K562 (cell line): ENCODE measurements around the gene PRR29. TPM values are rescaled to one million over a fixed set of nuclear protein-coding genes. Genes with fewer than 3 reads are reported as not detected.

Source experiments
- ATAC-seq: fragments of 200-7000 bp; cut with Tn5 transposase; 3 replicates; pipeline ENCODE4 v1.9.1; 2020; ENCODE audit warnings: moderate library complexity
- BruUV-seq: library from RNA; stranded (reverse); fragments of 400-500 nt; replicated peaks from 2 replicates; lab custom pipeline; 2021; lab: Mats Ljungman, UMichigan
- CTCF ChIA-PET: fragments of 300-600 bp; formaldehyde crosslinking; extraction: SDS; loops from one replicate; lab custom pipeline; 2021; ENCODE audit warnings: low intra/inter-chr PET ratio; lab: Yijun Ruan, JAX
- POLR2A ChIA-PET: fragments of 300-600, 350-650 bp; sonication (Branson Sonifier 250); formaldehyde crosslinking; extraction: SDS; loops from one replicate; lab custom pipeline; 2021; ENCODE audit warnings: antibody characterized with exemption, inconsistent platforms; lab: Yijun Ruan, JAX
- DNase-seq, 4 experiments: peaks; one replicate each; pipeline versions ENCODE4 v3.0.0 to v3.0.0-alpha.2; 2011 to 2018; ENCODE audit warnings: low spot score in 3 of 4, mixed read lengths in 3 of 4; ENCODE audit errors: extremely low read depth in 1 of 4
- FAIRE-seq: peaks from 2 replicates; lab custom pipeline; 2011; peaks lifted over from hg19 to GRCh38; lab: Jason Lieb, UNC
- H2AFZ ChIP-seq: 2 replicates; pipeline ENCODE4 v1.6.0; 2011; ENCODE audit warnings: low read depth, low read length, control low read depth, inconsistent platforms
- H3K27ac ChIP-seq: fragments of 200-600 bp; 3 replicates; pipeline ENCODE4 v1.8.0; 2011; ENCODE audit warnings: low read depth, mild to moderate bottlenecking, control low read depth, inconsistent platforms, low read length, moderate library complexity, mixed read lengths; ENCODE audit errors: extremely low read depth
- H3K27me3 ChIP-seq, 2 experiments: fragments of 300-600 bp in 1 of 2; 2 replicates in 1 of 2; 3 replicates in 1 of 2; pipeline versions ENCODE4 v1.6.0 to v1.8.0; 2011; ENCODE audit warnings: inconsistent platforms in 2 of 2, low read length in 2 of 2, mild to moderate bottlenecking in 1 of 2, mixed read lengths in 1 of 2, moderate library complexity in 1 of 2; ENCODE audit not compliant: control insufficient read depth in 2 of 2, insufficient read depth in 2 of 2
- H3K36me3 ChIP-seq: fragments of 300-600 bp; 3 replicates; pipeline ENCODE4 v1.8.0; 2011; ENCODE audit warnings: mild to moderate bottlenecking, low read length, inconsistent platforms; ENCODE audit not compliant: control insufficient read depth, insufficient read depth
- H3K4me1 ChIP-seq, 2 experiments: fragments of 200-600 bp in 1 of 2; replicated peaks in 1 of 2; 2 replicates in 1 of 2; 3 replicates in 1 of 2; pipeline versions ENCODE4 v1.5.1 to v1.8.0; 2011; ENCODE audit warnings: inconsistent platforms in 2 of 2, low read length in 2 of 2, mild to moderate bottlenecking in 1 of 2, mixed read lengths in 1 of 2, moderate library complexity in 1 of 2; ENCODE audit not compliant: control insufficient read depth in 2 of 2, insufficient read depth in 2 of 2
- H3K4me2 ChIP-seq: 2 replicates; pipeline ENCODE4 v1.6.1; 2011; ENCODE audit warnings: low read length, control low read depth, inconsistent platforms, mixed read lengths; ENCODE audit not compliant: insufficient read depth
- H3K4me3 ChIP-seq: fragments of 200-600 bp; sonication (generic), shearing (Covaris generic); 2 replicates; pipeline ENCODE4 v1.5.1; 2016; ENCODE audit warnings: control low read depth, inconsistent platforms
- H3K79me2 ChIP-seq: fragments of 200-600 bp; 3 replicates; pipeline ENCODE4 v1.8.0; 2011; ENCODE audit warnings: low read length, inconsistent platforms; ENCODE audit not compliant: control insufficient read depth, insufficient read depth
- H3K9ac ChIP-seq, 2 experiments: 2 replicates each; pipeline versions ENCODE4 v1.6.0 to v1.6.1; 2011; ENCODE audit warnings: low read depth in 2 of 2, low read length in 2 of 2, control low read depth in 1 of 2, inconsistent platforms in 1 of 2, mild to moderate bottlenecking in 1 of 2, mixed read lengths in 1 of 2; ENCODE audit not compliant: insufficient read depth in 1 of 2
- H3K9me1 ChIP-seq: one replicate; pipeline ENCODE4 v1.6.0; 2011; ENCODE audit warnings: inconsistent platforms, mild to moderate bottlenecking, low read length, moderate library complexity; ENCODE audit not compliant: control insufficient read depth, insufficient read depth
- H3K9me3 ChIP-seq: replicated peaks from 2 replicates; pipeline ENCODE4 v1.5.1; 2011; ENCODE audit warnings: low read depth, low read length, inconsistent platforms; ENCODE audit not compliant: control insufficient read depth, insufficient read depth
- H4K20me1 ChIP-seq: replicated peaks from 2 replicates; pipeline ENCODE4 v1.6.1; 2011; ENCODE audit warnings: low read length, inconsistent platforms, mixed read lengths; ENCODE audit not compliant: control insufficient read depth, insufficient read depth
- NBN ChIP-seq: fragments of 450-650 bp; IDR thresholded peaks from 2 replicates; pipeline ENCODE4 v1.6.1; 2016; ENCODE audit warnings: low read depth, mild to moderate bottlenecking
- NCOR1 ChIP-seq: fragments of 450-650 bp; IDR thresholded peaks from 2 replicates; pipeline ENCODE4 v1.6.1; 2016; ENCODE audit warnings: mild to moderate bottlenecking, moderate library complexity
- ZNF282 ChIP-seq: sonication (generic); formaldehyde crosslinking; IDR thresholded peaks from 2 replicates; pipeline ENCODE4 v1.8.1; 2023; ENCODE audit warnings: missing genetic modification reagents
- WGBS: fragments of 100-300 bp; shearing (Covaris generic); methylation state at CpG from one replicate; pipeline ENCODE4 v1.1.6; 2016; ENCODE audit warnings: low coverage, mixed read lengths; ENCODE audit not compliant: insufficient coverage; ENCODE audit errors: missing lambda C conversion rate; 5-methylcytosine and 5-hydroxymethylcytosine counted together
- in situ Hi-C: fragments of 300-500 bp; cut with MboI; formaldehyde crosslinking; loops from 4 replicates; pipeline ENCODE4 v1.15.0; 2018; ENCODE audit warnings: inconsistent platforms, mixed read lengths
- intact Hi-C: fragments of 100-400 bp; cut with micrococcal nuclease; formaldehyde crosslinking; loops from 2 replicates; pipeline ENCODE4 v1.14.2; 2022
- polyA plus RNA-seq, 8 experiments: library from polyadenylated mRNA; depleted of rRNA in 4 of 8; stranded (reverse) in 5 of 8; unstranded in 3 of 8; fragments of >200 nt; fragmentation: Nextera tagmentation in 2 of 8; fragmentation: Illumina TruSeq in 1 of 8; extraction: Ambion mirVana in 2 of 8; extraction: Trizol in 1 of 8; gene quantifications; 2 replicates each; pipeline versions ENCODE4 v1.2.1 to v1.2.3, GENCODE V29; 2011 to 2014; ENCODE audit warnings: inconsistent platforms in 1 of 8, missing spikeins in 1 of 8
- total RNA-seq, 7 experiments: library from RNA; depleted of rRNA in 6 of 7; stranded (reverse); fragments of >200 nt in 6 of 7; fragmentation: Illumina TruSeq in 2 of 7; extraction: Trizol in 2 of 7; gene quantifications; 2 replicates each; pipeline versions ENCODE4 v1.2.1 to v1.2.3, GENCODE V29; 2011 to 2021; ENCODE audit warnings: low replicate concordance in 1 of 7
- TF ChIP-seq, protein P1 (sequence below): sonication (generic); formaldehyde crosslinking; IDR thresholded peaks from 2 replicates; pipeline ENCODE4 v1.8.0; 2022; ENCODE audit warnings: mild to moderate bottlenecking, missing genetic modification reagents, borderline replicate concordance
- TF ChIP-seq, protein P2 (sequence below): fragments of 450-650 bp; IDR thresholded peaks from 2 replicates; pipeline ENCODE4 v1.6.1; 2016; ENCODE audit warnings: low read depth, mild to moderate bottlenecking, moderate library complexity
- TF ChIP-seq, protein P3 (sequence below): IDR thresholded peaks from 2 replicates; pipeline ENCODE4 v1.6.1; 2014; ENCODE audit warnings: antibody characterized with exemption

Gene PRR29
- total and polyA plus RNA-seq, 9 of the 15 experiments (the other 6 are each of a cell fraction or from before 2014, with no cell fraction given), result 0.08 to 0.58 (median 0.15) TPM; not detected in 5

DNA sequence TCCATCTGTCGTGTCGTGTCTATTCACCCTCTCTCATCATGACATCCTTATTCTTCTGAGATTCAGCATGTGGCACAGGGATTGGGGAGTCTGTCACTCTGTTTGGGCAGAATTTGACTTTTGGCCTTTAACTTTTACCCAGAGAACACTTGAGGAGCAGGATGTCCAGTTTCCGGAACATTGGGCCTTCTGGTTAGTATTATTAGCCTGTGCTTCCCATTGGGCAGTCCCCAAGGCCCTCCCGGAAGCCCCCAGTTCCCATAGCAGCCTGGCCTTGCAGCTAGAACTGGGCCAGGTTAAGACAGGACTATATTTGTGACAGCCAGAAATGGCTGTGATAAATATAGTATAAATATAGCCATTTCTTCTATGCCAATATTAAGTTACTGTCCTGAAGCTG lies 35.0 kb upstream of the PRR29 start:
- no peak for ATAC-seq
- H3K27me3 ChIP-seq, result peaks cover 0 to 15% of the 10 kb centered on the region in 2 experiments; a peak in 3 of 5 replicates
- H3K79me2 ChIP-seq, result no peaks in the 10 kb centered on the region
- no peak overlapping the region for H3K4me2 ChIP-seq
- POLR2A ChIA-PET, result interaction anchor here (1.6 to 1.9 kb wide), 2 partner anchors 11 to 13 kb away, joined by 5 to 7 read pairs; no protein-coding TSS in a partner anchor
- CTCF ChIA-PET, result no interaction called here
- no peaks in the 10 kb centered on the region for H3K36me3 ChIP-seq
- in situ Hi-C loops, result no loop called here
- H3K4me1 ChIP-seq, result peaks cover 16 to 33% of the 10 kb centered on the region in 2 experiments
- H3K9me3 ChIP-seq, result no peaks in the 10 kb centered on the region
- no peak for DNase-seq
- TF ChIP-seq, protein P1, sequence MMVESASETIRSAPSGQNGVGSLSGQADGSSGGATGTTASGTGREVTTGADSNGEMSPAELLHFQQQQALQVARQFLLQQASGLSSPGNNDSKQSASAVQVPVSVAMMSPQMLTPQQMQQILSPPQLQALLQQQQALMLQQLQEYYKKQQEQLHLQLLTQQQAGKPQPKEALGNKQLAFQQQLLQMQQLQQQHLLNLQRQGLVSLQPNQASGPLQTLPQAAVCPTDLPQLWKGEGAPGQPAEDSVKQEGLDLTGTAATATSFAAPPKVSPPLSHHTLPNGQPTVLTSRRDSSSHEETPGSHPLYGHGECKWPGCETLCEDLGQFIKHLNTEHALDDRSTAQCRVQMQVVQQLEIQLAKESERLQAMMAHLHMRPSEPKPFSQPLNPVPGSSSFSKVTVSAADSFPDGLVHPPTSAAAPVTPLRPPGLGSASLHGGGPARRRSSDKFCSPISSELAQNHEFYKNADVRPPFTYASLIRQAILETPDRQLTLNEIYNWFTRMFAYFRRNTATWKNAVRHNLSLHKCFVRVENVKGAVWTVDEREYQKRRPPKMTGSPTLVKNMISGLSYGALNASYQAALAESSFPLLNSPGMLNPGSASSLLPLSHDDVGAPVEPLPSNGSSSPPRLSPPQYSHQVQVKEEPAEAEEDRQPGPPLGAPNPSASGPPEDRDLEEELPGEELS (CRISPR knock-in tag), result no peak
- TF ChIP-seq, protein P2, sequence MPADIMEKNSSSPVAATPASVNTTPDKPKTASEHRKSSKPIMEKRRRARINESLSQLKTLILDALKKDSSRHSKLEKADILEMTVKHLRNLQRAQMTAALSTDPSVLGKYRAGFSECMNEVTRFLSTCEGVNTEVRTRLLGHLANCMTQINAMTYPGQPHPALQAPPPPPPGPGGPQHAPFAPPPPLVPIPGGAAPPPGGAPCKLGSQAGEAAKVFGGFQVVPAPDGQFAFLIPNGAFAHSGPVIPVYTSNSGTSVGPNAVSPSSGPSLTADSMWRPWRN, result no peak
- no peak for TF ChIP-seq NCOR1
- TF ChIP-seq NBN, result no peak
- TF ChIP-seq, protein P3, sequence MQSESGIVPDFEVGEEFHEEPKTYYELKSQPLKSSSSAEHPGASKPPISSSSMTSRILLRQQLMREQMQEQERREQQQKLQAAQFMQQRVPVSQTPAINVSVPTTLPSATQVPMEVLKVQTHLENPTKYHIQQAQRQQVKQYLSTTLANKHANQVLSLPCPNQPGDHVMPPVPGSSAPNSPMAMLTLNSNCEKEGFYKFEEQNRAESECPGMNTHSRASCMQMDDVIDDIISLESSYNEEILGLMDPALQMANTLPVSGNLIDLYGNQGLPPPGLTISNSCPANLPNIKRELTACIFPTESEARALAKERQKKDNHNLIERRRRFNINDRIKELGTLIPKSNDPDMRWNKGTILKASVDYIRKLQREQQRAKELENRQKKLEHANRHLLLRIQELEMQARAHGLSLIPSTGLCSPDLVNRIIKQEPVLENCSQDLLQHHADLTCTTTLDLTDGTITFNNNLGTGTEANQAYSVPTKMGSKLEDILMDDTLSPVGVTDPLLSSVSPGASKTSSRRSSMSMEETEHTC, result no peak
- no peak for TF ChIP-seq ZNF282 (CRISPR knock-in tag)
- TF ChIP-seq, all 486 proteins: peak for 0
- peaks cover 2% of the 10 kb centered on the region for H3K9me1 ChIP-seq
- no peak overlapping the region for H2AFZ ChIP-seq
- WGBS, result 63% methylated on average over 4 of the region's 4 CpGs
- BruUV-seq, result no TSS peak
- no peak overlapping the region for H3K4me3 ChIP-seq
- no peaks in the 10 kb centered on the region for H4K20me1 ChIP-seq
- no peak overlapping the region for H3K9ac ChIP-seq
- intact Hi-C loops, result no loop called here
- no peak for FAIRE-seq
- H3K27ac ChIP-seq, result no peak overlapping the region
